ENCODE data around the gene FAM110D. TPM values are rescaled to one million over a fixed set of nuclear protein-coding genes. Genes with fewer than 3 reads are reported as not detected.

FAM110D gene
- total and polyA plus RNA-seq, 12 donors, result 2.1 to 6.1 (median 3.5) TPM

- intact Hi-C loops (cut with DNase I), result loop anchor here (1.0 to 10.0 kb wide), 12 partner anchors 33 to 110 kb away; partner anchors contain the start of gene PDIK1L (in 1 of the 10)
- Histone ChIP-seq H3K4me3 (no peak overlapping the region), H3K27ac (no peak overlapping the region), H3K36me3 (no peaks in the 10 kb centered on the region), H3K27me3 (no peaks in the 10 kb centered on the region), H3K4me1 (peaks cover 0 to 14% (median 4%) of the 10 kb centered on the region in 9 donors), H3K9me3 (no peaks in the 10 kb centered on the region)
- 27 to 33% methylated on average over 19 of the region's 19 CpGs for WGBS, 2 donors
- peak; percentile 83 to 96 (median 94) for ATAC-seq
- DNase-seq, result peak; percentile 60 to 80
- TF ChIP-seq, protein P1, sequence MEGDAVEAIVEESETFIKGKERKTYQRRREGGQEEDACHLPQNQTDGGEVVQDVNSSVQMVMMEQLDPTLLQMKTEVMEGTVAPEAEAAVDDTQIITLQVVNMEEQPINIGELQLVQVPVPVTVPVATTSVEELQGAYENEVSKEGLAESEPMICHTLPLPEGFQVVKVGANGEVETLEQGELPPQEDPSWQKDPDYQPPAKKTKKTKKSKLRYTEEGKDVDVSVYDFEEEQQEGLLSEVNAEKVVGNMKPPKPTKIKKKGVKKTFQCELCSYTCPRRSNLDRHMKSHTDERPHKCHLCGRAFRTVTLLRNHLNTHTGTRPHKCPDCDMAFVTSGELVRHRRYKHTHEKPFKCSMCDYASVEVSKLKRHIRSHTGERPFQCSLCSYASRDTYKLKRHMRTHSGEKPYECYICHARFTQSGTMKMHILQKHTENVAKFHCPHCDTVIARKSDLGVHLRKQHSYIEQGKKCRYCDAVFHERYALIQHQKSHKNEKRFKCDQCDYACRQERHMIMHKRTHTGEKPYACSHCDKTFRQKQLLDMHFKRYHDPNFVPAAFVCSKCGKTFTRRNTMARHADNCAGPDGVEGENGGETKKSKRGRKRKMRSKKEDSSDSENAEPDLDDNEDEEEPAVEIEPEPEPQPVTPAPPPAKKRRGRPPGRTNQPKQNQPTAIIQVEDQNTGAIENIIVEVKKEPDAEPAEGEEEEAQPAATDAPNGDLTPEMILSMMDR (IDR thresholded peaks at IDR 0.05), result peak; percentile 72 to 89 (median 82)
These were observed 13.6 kb upstream of the FAM110D start for GRCh38 chr1:26145041-26145959.

- ATAC-seq (no peak), DNase-seq (no peak)
- WGBS, 2 donors, result 44 to 45% methylated on average over 6 of the region's 6 CpGs
- Histone ChIP-seq H3K27ac (no peak overlapping the region), H3K36me3 (no peaks in the 10 kb centered on the region), H3K4me3 (no peak overlapping the region), H3K27me3 (no peaks in the 10 kb centered on the region), H3K4me1 (peaks cover 0 to 14% (median 4%) of the 10 kb centered on the region in 9 donors), H3K9me3 (no peaks in the 10 kb centered on the region)
- intact Hi-C loops (cut with DNase I), result loop anchor here (1.0 to 10.0 kb wide), 12 partner anchors 34 to 111 kb away; partner anchors contain the start of gene PDIK1L (in 1 of the 10)
- TF ChIP-seq, protein P1 (IDR thresholded peaks at IDR 0.05), result no peak
These were observed 13.0 kb upstream of the FAM110D start for GRCh38 chr1:26145960-26146294.

GRCh38 chr1:26148887-26149286 is 10.0 kb upstream of the FAM110D start:
- no peak overlapping the region for H3K27ac ChIP-seq
- intact Hi-C loops (cut with DNase I), result loop anchor here in 6 of 10 donors (5.0 to 10.0 kb wide), 5 partner anchors 37 to 114 kb away; partner anchors contain the start of gene PDIK1L (in 1 of the 6)
- peaks cover 0 to 16% (median 4%) of the 10 kb centered on the region in 9 donors for H3K4me1 ChIP-seq
- H3K36me3 ChIP-seq, result no peaks in the 10 kb centered on the region
- ATAC-seq (no peak), DNase-seq (no peak)
- no peak overlapping the region for H3K4me3 ChIP-seq
- H3K27me3 ChIP-seq, result no peaks in the 10 kb centered on the region
- TF ChIP-seq, protein P1 (IDR thresholded peaks at IDR 0.05), result no peak
- H3K9me3 ChIP-seq, result no peaks in the 10 kb centered on the region

DNA sequence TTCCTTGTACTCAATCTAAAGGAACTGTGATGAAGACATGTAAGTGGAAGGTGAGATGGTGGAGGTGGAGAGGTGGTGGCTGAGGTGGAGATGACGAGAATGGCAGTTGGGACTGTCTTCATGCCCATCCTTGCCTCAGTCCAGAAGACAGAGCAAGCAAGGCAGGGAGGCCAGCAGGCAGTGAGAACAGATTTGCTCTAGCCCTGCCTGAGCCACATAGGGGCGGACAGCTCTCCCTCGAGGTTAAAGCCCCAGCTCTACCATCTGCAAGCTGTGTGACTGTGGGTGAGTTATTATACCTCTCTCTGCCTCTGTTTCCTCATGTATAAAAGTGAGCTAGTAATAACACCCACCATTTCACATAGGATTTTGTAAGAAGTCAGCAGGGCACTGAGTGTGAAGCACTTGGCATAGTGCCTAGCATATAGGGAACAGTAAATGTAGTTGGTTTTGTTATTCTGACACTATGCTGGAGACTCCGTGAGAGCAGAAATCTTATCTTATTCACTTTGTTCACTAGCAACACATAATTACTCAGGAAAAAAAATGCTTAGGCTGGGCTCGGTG is 4.8 kb upstream of the FAM110D start:
- Histone ChIP-seq H3K9me3 (no peaks in the 10 kb centered on the region), H3K4me3 (no peak overlapping the region), H3K36me3 (no peaks in the 10 kb centered on the region), H3K4me1 (peaks cover 16 to 52% (median 37%) of the 10 kb centered on the region in 9 donors), H3K27me3 (peaks cover 0 to 42% (median 0%) of the 10 kb centered on the region in 7 donors), H3K27ac (peak overlapping the region in 5 of 10 donors; percentile 68 to 97 (median 91))
- DNase-seq (no peak), ATAC-seq (no peak)
- intact Hi-C loops (cut with DNase I), result loop anchor here in 1 of 10 donors (10.0 kb wide), 1 partner anchor 259 kb away; no protein-coding TSS in a partner anchor
- 55 to 59% methylated on average over 5 of the region's 5 CpGs for WGBS, 2 donors
- TF ChIP-seq, protein P1 (IDR thresholded peaks at IDR 0.05), result no peak

All from heart right ventricle (tissue), 16 donors.